Dedifferentiated amniotic fluid mesenchymal stem cell (primary cell): ENCODE results near the gene LRRFIP2.
"Not testable (repeated sequence)": the region's sequence is repeated elsewhere in the genome, so short reads cannot be mapped to it uniquely, and the experiment has no call there.

ENCODE experiments used
- DNase-seq: peaks from one replicate; pipeline ENCODE4 v3.0.0-alpha.2; 2016; ENCODE audit errors: extremely low spot score

The LRRFIP2 gene, protein sequence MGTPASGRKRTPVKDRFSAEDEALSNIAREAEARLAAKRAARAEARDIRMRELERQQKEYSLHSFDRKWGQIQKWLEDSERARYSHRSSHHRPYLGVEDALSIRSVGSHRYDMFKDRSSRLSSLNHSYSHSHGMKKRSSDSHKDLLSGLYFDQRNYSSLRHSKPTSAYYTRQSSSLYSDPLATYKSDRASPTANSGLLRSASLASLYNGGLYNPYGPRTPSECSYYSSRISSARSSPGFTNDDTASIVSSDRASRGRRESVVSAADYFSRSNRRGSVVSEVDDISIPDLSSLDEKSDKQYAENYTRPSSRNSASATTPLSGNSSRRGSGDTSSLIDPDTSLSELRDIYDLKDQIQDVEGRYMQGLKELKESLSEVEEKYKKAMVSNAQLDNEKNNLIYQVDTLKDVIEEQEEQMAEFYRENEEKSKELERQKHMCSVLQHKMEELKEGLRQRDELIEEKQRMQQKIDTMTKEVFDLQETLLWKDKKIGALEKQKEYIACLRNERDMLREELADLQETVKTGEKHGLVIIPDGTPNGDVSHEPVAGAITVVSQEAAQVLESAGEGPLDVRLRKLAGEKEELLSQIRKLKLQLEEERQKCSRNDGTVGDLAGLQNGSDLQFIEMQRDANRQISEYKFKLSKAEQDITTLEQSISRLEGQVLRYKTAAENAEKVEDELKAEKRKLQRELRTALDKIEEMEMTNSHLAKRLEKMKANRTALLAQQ

GRCh38 chr3:37174532-37175126, at the start of gene LRRFIP2:
Gene LRRFIP2, minus strand, starts transcription at chr3:37174582. Its CDS starts 25,599 bp downstream, at chr3:37148983.
- DNase-seq: peak; percentile 51

DNA sequence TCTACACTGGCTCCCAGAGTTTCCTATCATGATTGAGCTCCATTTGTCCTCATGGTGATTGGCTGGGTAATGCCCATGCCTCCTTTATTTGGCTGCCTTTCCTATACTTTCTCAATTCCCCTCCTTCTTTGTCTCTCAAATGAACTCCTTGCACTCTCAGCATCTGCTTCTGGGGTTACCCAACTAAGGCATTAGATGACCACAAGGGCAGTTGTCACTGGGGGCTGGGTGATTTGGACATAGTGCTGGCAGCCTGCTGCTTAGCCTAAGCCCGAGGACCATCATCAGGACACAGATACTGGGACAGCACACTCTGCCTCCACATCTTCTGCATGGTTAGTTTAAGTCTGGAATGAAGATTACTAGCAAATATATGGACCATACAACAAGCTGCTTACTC, 49.2 kb upstream of the LRRFIP2 start:
- no peak for DNase-seq

- DNase-seq: no peak
Observed at GRCh38 chr3:37223141-37223558, 48.8 kb upstream of the LRRFIP2 start.

GRCh38 chr3:37222542-37222941, 48.2 kb upstream of the LRRFIP2 start:
- DNase-seq: not testable (repeated sequence)

GRCh38 chr3:37221407-37221806, 47.0 kb upstream of the LRRFIP2 start:
- DNase-seq: peak; percentile 24

DNA sequence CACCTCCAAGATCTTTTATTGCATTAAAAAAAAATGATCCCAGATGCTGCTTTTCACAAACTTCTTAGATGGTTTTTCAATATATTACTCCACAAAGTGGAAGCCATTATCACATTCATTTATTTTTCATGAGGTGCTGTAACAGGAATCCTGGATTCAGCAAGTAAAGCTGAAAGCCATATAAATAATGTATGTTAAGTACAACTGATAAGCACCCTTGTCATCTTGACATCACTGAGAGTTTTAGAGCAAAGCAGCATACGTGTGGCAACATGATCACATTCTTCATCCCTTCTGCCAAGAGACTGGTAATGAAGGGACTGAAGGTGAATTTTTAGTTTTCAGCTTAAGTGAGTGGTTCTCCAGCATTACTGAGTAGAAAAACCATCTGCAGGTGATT, 44.9 kb upstream of the LRRFIP2 start:
- DNase-seq: no peak

DNA sequence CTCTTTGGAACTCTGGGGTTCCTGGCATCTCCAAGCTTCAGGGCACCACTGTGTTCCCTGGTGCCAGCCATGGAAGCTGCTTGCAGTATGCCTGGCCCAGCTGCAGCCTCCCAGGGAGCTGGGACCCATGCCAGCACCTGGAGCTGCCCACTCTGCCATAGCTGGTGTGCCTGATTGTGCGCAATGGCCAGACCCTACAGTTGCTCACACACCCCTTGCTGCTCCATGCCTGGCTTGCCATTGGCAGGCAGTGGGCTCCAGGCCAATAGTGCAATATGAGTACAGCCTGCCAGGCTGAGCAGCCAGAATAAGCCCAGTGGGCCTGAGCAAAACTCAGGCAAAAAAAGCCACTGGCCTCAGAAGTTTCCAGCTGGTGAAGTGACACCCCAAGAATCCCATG, 43.8 kb upstream of the LRRFIP2 start:
- DNase-seq: no peak

GRCh38 chr3:37217098-37217849, 42.9 kb upstream of the LRRFIP2 start:
- no peak for DNase-seq

DNA sequence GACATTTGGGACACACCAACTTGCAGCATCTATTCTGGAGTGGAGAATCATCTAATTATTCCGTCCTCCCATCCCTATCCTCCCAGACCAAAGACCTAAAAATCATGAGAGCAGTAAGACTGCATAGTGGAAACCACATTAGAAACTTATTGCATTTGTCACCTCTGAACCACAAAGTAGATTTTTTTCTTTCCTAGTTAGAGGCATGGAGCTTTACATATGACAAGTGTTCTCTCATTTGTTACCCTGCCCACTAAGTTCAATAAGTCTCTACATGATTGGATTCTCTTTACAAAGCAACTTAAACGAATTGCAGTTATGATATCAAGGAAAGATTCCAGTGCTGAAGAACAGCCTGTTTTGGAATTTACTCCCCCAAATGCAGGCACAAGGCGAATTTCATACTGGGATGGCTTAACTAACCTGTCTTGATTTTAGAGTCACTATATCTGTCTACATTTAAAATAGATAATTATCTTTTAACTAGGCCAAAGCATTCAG, 42.3 kb upstream of the LRRFIP2 start:
- DNase-seq: no peak

DNA sequence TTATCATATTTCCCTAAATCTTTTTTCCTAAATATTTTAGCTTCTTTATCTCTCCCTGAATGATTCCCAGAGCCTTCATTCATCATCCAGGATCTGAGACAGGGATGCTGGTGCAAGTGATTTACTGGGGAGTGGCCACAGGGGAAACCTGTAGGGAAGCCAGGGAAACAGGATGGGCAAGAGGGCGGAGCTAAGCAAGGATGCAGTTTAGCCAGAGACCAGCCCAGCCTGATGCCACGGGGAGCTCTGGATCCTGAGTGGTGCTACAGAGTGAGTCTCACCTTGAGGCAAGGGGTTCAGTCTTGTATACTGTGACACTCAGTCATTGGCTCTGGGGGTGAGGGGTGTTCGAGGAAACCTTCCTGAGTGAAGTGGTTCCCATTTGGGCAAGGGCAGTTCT, 39.7 kb upstream of the LRRFIP2 start:
- no peak for DNase-seq

GRCh38 chr3:37210230-37210629, 35.8 kb upstream of the LRRFIP2 start:
- peak; percentile 44 for DNase-seq

DNA sequence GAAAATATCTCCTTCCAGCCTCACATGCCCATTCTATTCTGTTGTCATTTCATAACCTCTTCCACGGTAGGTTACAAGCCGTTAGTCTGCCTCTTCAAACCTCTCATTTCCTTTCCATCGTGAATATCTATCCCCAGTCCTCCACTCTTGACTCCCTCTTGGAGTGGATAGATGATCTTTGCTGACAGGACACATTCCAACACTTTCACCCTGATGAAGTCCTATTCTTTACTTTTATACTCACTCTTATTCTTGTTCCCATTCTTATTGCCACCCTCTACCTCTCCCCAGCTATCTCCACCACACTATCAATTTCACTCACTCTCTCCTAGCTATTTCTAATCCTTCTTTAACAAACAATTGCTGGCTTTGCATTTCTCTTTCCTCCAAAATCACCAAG, 34.2 kb upstream of the LRRFIP2 start:
- DNase-seq: not testable (repeated sequence)

GRCh38 chr3:37208008-37208407, 33.6 kb upstream of the LRRFIP2 start:
- DNase-seq: not testable (repeated sequence)

DNA sequence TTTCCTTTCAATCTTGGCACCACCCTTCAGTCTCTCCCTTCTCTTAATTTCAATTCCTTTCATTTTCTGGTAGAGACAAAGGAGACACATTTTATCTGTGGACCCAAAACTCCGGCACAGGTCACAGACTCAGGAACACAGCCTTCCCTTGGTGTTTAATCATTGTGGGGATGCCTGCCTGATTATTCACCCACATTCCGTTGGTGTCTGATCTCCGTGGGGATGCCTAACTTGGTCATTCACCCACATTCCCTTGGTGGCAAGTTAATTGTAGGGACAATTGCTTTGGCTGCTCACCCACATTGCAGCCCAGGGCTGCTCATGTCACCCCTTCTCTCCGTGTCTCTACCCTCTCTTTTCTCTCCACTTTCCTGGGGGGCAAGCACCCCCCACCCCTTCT, 31.7 kb upstream of the LRRFIP2 start:
- peak; percentile 20 for DNase-seq

DNA sequence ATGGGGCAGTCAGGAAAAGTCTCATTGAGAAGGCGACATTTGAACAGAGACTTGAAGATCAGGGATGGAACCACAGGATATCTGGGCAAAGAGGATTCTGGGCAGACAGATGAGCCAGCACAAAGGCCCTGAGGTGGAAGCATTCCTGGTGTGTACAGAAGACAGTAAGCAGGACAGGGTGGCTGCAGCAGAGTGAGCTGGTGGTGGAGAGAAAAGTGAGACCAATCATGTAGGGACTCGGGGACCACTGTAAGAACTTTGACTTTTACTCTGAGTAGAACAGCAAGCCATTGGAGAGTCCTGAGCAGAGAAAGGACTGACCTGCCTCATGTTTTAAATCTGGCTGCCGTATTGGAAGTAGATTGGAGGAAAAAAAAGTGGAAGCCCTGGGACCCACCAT, 29.9 kb upstream of the LRRFIP2 start:
- DNase-seq: no peak

- no peak for DNase-seq
Observed at GRCh38 chr3:37202035-37202434, 27.7 kb upstream of the LRRFIP2 start.

GRCh38 chr3:37200141-37200540, 25.8 kb upstream of the LRRFIP2 start:
- DNase-seq: no peak

DNA sequence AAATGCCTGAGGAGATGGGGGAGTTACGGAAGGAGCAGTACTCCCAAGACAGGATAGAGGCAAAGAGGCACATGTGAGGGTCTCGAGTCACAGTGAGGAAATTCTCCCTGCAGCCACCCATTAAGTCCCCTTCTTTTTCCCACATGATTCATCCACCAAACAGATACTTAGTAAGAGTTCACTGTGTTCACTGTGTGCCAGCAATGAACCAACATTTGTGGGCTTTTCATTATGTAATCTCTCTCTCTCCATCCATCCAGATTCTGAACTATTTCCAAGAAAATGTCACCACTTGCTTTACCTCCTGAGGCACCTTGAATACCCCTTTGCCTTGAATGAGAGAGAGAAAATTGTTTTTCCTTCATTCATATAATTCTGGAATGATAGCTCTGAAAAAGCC, 24.6 kb upstream of the LRRFIP2 start:
- DNase-seq: no peak

DNA sequence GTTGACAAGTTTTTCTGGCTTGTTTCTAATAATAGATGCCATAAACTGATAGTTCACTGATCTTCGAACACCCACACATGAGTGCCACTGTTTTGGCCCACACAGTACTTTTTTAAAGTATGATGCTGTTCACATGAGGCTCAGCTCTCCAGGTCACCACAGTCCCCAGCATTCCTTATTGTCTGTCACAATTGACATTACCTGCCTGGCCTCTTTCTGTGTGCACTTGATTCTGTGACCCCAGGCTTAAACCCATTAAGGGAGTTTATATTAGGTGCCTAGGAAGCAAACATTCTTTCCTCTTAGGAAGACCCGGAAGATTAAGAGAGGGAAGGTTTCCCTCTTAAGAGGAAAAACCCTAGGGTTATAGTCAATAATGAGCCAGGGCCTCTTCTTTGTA, 24.2 kb upstream of the LRRFIP2 start:
- DNase-seq: no peak

GRCh38 chr3:37197810-37198371, 23.5 kb upstream of the LRRFIP2 start:
- peak; percentile 78 for DNase-seq

- DNase-seq: no peak
Observed at GRCh38 chr3:37194533-37194932, 20.2 kb upstream of the LRRFIP2 start.
